Measurements from ENCODE around the gene EFNB1. TPM values are rescaled to one million over a fixed set of nuclear protein-coding genes. Genes with fewer than 3 reads are reported as not detected.
A peak's percentile ranks its signal among the peaks of the same experiment; 100 is the strongest.

EFNB1 gene
- total and polyA plus RNA-seq, 3 experiments from 2014 or later, result 4.8 to 7.7 (median 7.2) TPM

- no peak for DNase-seq
- Mint-ChIP-seq H3K36me3 (peaks cover 0 to 15% (median 1%) of the 10 kb centered on the region in 3 donors), H3K9me3 (no peaks in the 10 kb centered on the region), H3K27ac (peak overlapping the region in 1 of 8 donors; percentile 50), H3K4me1 (peaks cover 0 to 4% (median 4%) of the 10 kb centered on the region in 3 donors), H3K27me3 (no peaks in the 10 kb centered on the region), H3K4me3 (no peak overlapping the region)
- CTCF ChIA-PET, result no interaction called here
- Histone ChIP-seq H3K9me3 (ENCODE audit: low read length) (no peaks in the 10 kb centered on the region), H3K27me3 (ENCODE audit: insufficient read depth, low read length, poor library complexity, severe bottlenecking) (no peaks in the 10 kb centered on the region), H3K27ac (ENCODE audit: low read depth, low read length) (no peak overlapping the region), H3K4me3 (ENCODE audit: low read length) (no peak overlapping the region), H3K36me3 (ENCODE audit: insufficient read depth, low read length) (no peaks in the 10 kb centered on the region), H3K4me1 (ENCODE audit: insufficient read depth, low read length) (no peaks in the 10 kb centered on the region)
- POLR2A ChIA-PET, result no interaction called here
Observed at GRCh38 chrX:68841251-68842049, 12.6 kb downstream of the EFNB1 start.

- Histone ChIP-seq H3K9me3 (ENCODE audit: low read length) (no peaks in the 10 kb centered on the region), H3K4me1 (ENCODE audit: insufficient read depth, low read length) (no peaks in the 10 kb centered on the region), H3K36me3 (ENCODE audit: insufficient read depth, low read length) (no peaks in the 10 kb centered on the region), H3K27me3 (ENCODE audit: insufficient read depth, low read length, poor library complexity, severe bottlenecking) (no peaks in the 10 kb centered on the region), H3K4me3 (ENCODE audit: low read length) (no peak overlapping the region), H3K27ac (ENCODE audit: low read depth, low read length) (no peak overlapping the region)
- H3K9me3 Mint-ChIP-seq, result no peaks in the 10 kb centered on the region
- no peaks in the 10 kb centered on the region for H3K27me3 Mint-ChIP-seq
- no peak overlapping the region for H3K4me3 Mint-ChIP-seq
- H3K4me1 Mint-ChIP-seq, result no peaks in the 10 kb centered on the region
- no peak overlapping the region for H3K27ac Mint-ChIP-seq
- CTCF ChIA-PET, result no interaction called here
- peaks cover 0 to 15% (median 1%) of the 10 kb centered on the region in 3 donors for H3K36me3 Mint-ChIP-seq
- POLR2A ChIA-PET, result no interaction called here
- no peak for DNase-seq
Observed at GRCh38 chrX:68842351-68842750, 13.5 kb downstream of the EFNB1 start.

- CTCF ChIA-PET, result interaction anchor here (1.0 kb wide), 1 partner anchor 380 kb away, joined by 3 read pairs; no protein-coding TSS in a partner anchor
- Histone ChIP-seq H3K36me3 (ENCODE audit: insufficient read depth, low read length) (no peaks in the 10 kb centered on the region), H3K27me3 (ENCODE audit: insufficient read depth, low read length, poor library complexity, severe bottlenecking) (no peaks in the 10 kb centered on the region), H3K9me3 (ENCODE audit: low read length) (no peaks in the 10 kb centered on the region), H3K4me3 (ENCODE audit: low read length) (no peak overlapping the region), H3K4me1 (ENCODE audit: insufficient read depth, low read length) (no peaks in the 10 kb centered on the region), H3K27ac (ENCODE audit: low read depth, low read length) (no peak overlapping the region)
- Mint-ChIP-seq H3K36me3 (peaks cover 0 to 15% (median 1%) of the 10 kb centered on the region in 3 donors), H3K4me3 (no peak overlapping the region), H3K9me3 (no peaks in the 10 kb centered on the region), H3K4me1 (no peaks in the 10 kb centered on the region), H3K27me3 (peaks cover 0 to 2% of the 10 kb centered on the region in 2 donors), H3K27ac (peak overlapping the region in 1 of 8 donors; percentile 42)
- DNase-seq, result no peak
- POLR2A ChIA-PET, result no interaction called here
Observed at GRCh38 chrX:68842781-68843581, 14.2 kb downstream of the EFNB1 start.

GRCh38 chrX:68843992-68844391 lies 15.2 kb downstream of the EFNB1 start:
- Mint-ChIP-seq H3K36me3 (peaks cover 0 to 15% (median 1%) of the 10 kb centered on the region in 3 donors), H3K4me1 (no peaks in the 10 kb centered on the region), H3K27ac (no peak overlapping the region), H3K27me3 (peaks cover 0 to 2% of the 10 kb centered on the region in 2 donors), H3K4me3 (no peak overlapping the region), H3K9me3 (no peaks in the 10 kb centered on the region)
- CTCF ChIA-PET, result interaction anchor here (1.0 kb wide), 1 partner anchor 379 kb away, joined by 3 read pairs; no protein-coding TSS in a partner anchor
- no peaks in the 10 kb centered on the region for H3K4me1 ChIP-seq (ENCODE audit: insufficient read depth, low read length)
- H3K4me3 ChIP-seq (ENCODE audit: low read length), result no peak overlapping the region
- POLR2A ChIA-PET, result no interaction called here
- H3K36me3 ChIP-seq (ENCODE audit: insufficient read depth, low read length), result no peaks in the 10 kb centered on the region
- no peak for DNase-seq
- H3K27ac ChIP-seq (ENCODE audit: low read depth, low read length), result no peak overlapping the region
- H3K9me3 ChIP-seq (ENCODE audit: low read length), result no peaks in the 10 kb centered on the region
- no peaks in the 10 kb centered on the region for H3K27me3 ChIP-seq (ENCODE audit: insufficient read depth, low read length, poor library complexity, severe bottlenecking)

GRCh38 chrX:68844581-68844980 lies 15.8 kb downstream of the EFNB1 start:
- peak overlapping the region in 1 of 8 donors; percentile 51 for H3K27ac Mint-ChIP-seq
- Histone ChIP-seq H3K27ac (ENCODE audit: low read depth, low read length) (no peak overlapping the region), H3K4me3 (ENCODE audit: low read length) (no peak overlapping the region), H3K27me3 (ENCODE audit: insufficient read depth, low read length, poor library complexity, severe bottlenecking) (no peaks in the 10 kb centered on the region), H3K36me3 (ENCODE audit: insufficient read depth, low read length) (no peaks in the 10 kb centered on the region), H3K9me3 (ENCODE audit: low read length) (no peaks in the 10 kb centered on the region), H3K4me1 (ENCODE audit: insufficient read depth, low read length) (no peaks in the 10 kb centered on the region)
- no peak overlapping the region for H3K4me3 Mint-ChIP-seq
- ChIA-PET POLR2A (no interaction called here), CTCF (no interaction called here)
- DNase-seq, result no peak
- peaks cover 0 to 13% (median 1%) of the 10 kb centered on the region in 3 donors for H3K36me3 Mint-ChIP-seq
- H3K4me1 Mint-ChIP-seq, result no peaks in the 10 kb centered on the region
- peaks cover 0 to 2% of the 10 kb centered on the region in 2 donors for H3K27me3 Mint-ChIP-seq
- H3K9me3 Mint-ChIP-seq, result no peaks in the 10 kb centered on the region

- H3K27ac Mint-ChIP-seq, result no peak overlapping the region
- no peak overlapping the region for H3K4me3 Mint-ChIP-seq
- Histone ChIP-seq H3K4me3 (ENCODE audit: low read length) (no peak overlapping the region), H3K9me3 (ENCODE audit: low read length) (no peaks in the 10 kb centered on the region), H3K4me1 (ENCODE audit: insufficient read depth, low read length) (no peaks in the 10 kb centered on the region), H3K27ac (ENCODE audit: low read depth, low read length) (no peak overlapping the region), H3K27me3 (ENCODE audit: insufficient read depth, low read length, poor library complexity, severe bottlenecking) (no peaks in the 10 kb centered on the region), H3K36me3 (ENCODE audit: insufficient read depth, low read length) (no peaks in the 10 kb centered on the region)
- no peak for DNase-seq
- H3K36me3 Mint-ChIP-seq, result peaks cover 0 to 2% (median 1%) of the 10 kb centered on the region in 3 donors
- CTCF ChIA-PET, result no interaction called here
- H3K27me3 Mint-ChIP-seq, result peaks cover 0 to 2% of the 10 kb centered on the region in 2 donors
- H3K4me1 Mint-ChIP-seq, result no peaks in the 10 kb centered on the region
- H3K9me3 Mint-ChIP-seq, result no peaks in the 10 kb centered on the region
- POLR2A ChIA-PET, result no interaction called here
Observed at GRCh38 chrX:68846536-68846935, 17.7 kb downstream of the EFNB1 start.

GRCh38 chrX:68847172-68847571 lies 18.4 kb downstream of the EFNB1 start:
- H3K4me3 ChIP-seq (ENCODE audit: low read length), result no peak overlapping the region
- H3K4me1 ChIP-seq (ENCODE audit: insufficient read depth, low read length), result no peaks in the 10 kb centered on the region
- peaks cover 0 to 2% of the 10 kb centered on the region in 2 donors for H3K27me3 Mint-ChIP-seq
- no peaks in the 10 kb centered on the region for H3K4me1 Mint-ChIP-seq
- no peak overlapping the region for H3K27ac ChIP-seq (ENCODE audit: low read depth, low read length)
- no peak for DNase-seq
- no peaks in the 10 kb centered on the region for H3K27me3 ChIP-seq (ENCODE audit: insufficient read depth, low read length, poor library complexity, severe bottlenecking)
- H3K9me3 ChIP-seq (ENCODE audit: low read length), result no peaks in the 10 kb centered on the region
- no peak overlapping the region for H3K4me3 Mint-ChIP-seq
- peaks cover 0 to 1% (median 0%) of the 10 kb centered on the region in 3 donors for H3K36me3 Mint-ChIP-seq
- no peak overlapping the region for H3K27ac Mint-ChIP-seq
- no peaks in the 10 kb centered on the region for H3K9me3 Mint-ChIP-seq
- no peaks in the 10 kb centered on the region for H3K36me3 ChIP-seq (ENCODE audit: insufficient read depth, low read length)
- POLR2A ChIA-PET, result no interaction called here
- CTCF ChIA-PET, result no interaction called here

All from CD8-positive, alpha-beta memory T cell (primary cell).